GM10248 (cell line): ENCODE results near the gene SERINC2.

Source experiments
- CTCF ChIA-PET: fragments of 300-600 bp; sonication (Branson Sonifier 250); formaldehyde crosslinking; extraction: SDS; loops from one replicate; lab custom pipeline; 2021; ENCODE audit warnings: antibody characterized with exemption; lab: Yijun Ruan, JAX
- POLR2A ChIA-PET: fragments of 350-650 bp; sonication (Branson Sonifier 250); formaldehyde crosslinking; extraction: SDS; loops from one replicate; lab custom pipeline; 2020; ENCODE audit warnings: antibody characterized with exemption; lab: Yijun Ruan, JAX
- DNase-seq: peaks from one replicate; pipeline ENCODE4 v3.0.0; 2012; ENCODE audit errors: extremely low spot score
- TF ChIP-seq, protein P1 (sequence below): IDR thresholded peaks from 2 replicates; pipeline ENCODE4 v1.5.1; 2012; ENCODE audit warnings: mild to moderate bottlenecking, low read depth; ENCODE audit errors: extremely low read depth, missing control alignments, control extremely low read depth

Gene SERINC2

GRCh38 chr1:31399976-31400375 is 13.0 kb upstream of the SERINC2 start:
- POLR2A ChIA-PET, result no interaction called here
- CTCF ChIA-PET, result interaction anchor here (1.0 to 1.6 kb wide), 3 partner anchors 9 to 217 kb away, joined by 3 to 6 read pairs (median 4); no protein-coding TSS in a partner anchor
- DNase-seq, result no peak
- TF ChIP-seq, protein P1, sequence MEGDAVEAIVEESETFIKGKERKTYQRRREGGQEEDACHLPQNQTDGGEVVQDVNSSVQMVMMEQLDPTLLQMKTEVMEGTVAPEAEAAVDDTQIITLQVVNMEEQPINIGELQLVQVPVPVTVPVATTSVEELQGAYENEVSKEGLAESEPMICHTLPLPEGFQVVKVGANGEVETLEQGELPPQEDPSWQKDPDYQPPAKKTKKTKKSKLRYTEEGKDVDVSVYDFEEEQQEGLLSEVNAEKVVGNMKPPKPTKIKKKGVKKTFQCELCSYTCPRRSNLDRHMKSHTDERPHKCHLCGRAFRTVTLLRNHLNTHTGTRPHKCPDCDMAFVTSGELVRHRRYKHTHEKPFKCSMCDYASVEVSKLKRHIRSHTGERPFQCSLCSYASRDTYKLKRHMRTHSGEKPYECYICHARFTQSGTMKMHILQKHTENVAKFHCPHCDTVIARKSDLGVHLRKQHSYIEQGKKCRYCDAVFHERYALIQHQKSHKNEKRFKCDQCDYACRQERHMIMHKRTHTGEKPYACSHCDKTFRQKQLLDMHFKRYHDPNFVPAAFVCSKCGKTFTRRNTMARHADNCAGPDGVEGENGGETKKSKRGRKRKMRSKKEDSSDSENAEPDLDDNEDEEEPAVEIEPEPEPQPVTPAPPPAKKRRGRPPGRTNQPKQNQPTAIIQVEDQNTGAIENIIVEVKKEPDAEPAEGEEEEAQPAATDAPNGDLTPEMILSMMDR, result no peak

DNA sequence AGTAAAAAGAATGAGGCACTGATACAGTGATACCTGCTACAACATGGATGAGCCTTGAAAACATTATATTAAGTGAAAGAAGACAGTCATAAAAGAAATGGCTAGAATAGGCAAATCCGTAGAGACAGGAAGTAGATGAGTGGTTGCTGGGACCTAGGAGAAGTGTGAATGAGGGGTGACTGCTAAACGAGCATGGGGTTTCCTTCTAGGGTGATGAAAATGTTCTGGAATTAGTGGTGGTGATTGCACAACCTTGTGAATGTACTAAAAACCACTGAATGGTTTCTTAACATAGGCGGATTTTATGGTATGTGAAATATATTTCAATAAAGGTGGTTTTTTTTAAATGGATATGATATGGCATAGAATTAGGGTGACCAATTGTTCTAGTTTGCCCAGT is 12.6 kb upstream of the SERINC2 start:
- CTCF ChIA-PET, result interaction anchor here (1.0 to 1.6 kb wide), 3 partner anchors 10 to 217 kb away, joined by 3 to 6 read pairs (median 4); no protein-coding TSS in a partner anchor
- no peak for DNase-seq
- TF ChIP-seq, protein P1, result no peak
- POLR2A ChIA-PET, result no interaction called here

- ChIA-PET POLR2A (no interaction called here), CTCF (no interaction called here)
- no peak for DNase-seq
- TF ChIP-seq, protein P1, result no peak
These were observed 11.8 kb upstream of the SERINC2 start for GRCh38 chr1:31401241-31401640.

DNA sequence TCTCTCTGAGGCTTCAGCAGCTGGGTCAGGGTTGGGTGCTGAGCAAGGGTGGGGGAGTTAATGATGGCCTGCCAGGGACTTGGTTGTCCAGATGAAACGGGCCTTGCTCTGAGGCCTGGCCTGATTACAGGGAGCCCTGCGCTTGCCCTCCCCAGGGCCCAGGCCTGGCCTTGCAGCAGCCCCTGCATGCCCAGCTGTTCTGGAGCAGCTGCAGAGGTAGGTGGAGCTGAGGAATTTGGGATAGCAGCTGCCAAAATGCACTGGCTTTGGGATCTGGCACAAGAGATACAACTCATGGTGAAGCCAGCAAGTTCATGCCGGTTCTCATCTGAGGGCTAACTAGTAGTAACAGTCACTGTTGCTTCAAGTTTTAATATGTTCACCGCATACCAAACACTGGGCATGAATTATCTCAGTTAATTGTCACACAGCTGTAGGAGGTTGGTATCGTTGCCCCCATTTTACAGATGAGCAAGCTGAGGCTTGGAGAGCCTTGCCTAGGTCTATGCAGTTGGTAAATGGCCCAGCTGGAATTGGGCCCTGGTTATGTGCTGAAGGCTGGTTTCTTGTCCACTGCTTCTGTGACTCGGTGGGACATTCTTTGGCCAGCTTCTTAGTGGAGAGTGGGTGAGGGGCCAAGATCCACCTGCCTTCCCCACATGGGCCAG is 7.3 kb upstream of the SERINC2 start:
- TF ChIP-seq, protein P1, result no peak
- no peak for DNase-seq
- ChIA-PET CTCF (interaction anchor here (1.7 to 2.4 kb wide), 3 partner anchors 10 to 143 kb away, joined by 4 to 21 read pairs (median 12); no protein-coding TSS in a partner anchor), POLR2A (no interaction called here)

GRCh38 chr1:31407029-31407626 is 5.9 kb upstream of the SERINC2 start:
- POLR2A ChIA-PET, result no interaction called here
- TF ChIP-seq, protein P1, result no peak
- DNase-seq, result no peak
- CTCF ChIA-PET, result interaction anchor here (1.7 to 2.4 kb wide), 2 partner anchors 12 to 142 kb away, joined by 4 to 21 read pairs; no protein-coding TSS in a partner anchor

- CTCF ChIA-PET, result interaction anchor here (0.8 to 2.3 kb wide), 4 partner anchors 13 to 140 kb away, joined by 3 to 7 read pairs (median 4); no protein-coding TSS in a partner anchor
- TF ChIP-seq, protein P1, result no peak
- POLR2A ChIA-PET, result no interaction called here
- no peak for DNase-seq
These were observed 4.2 kb upstream of the SERINC2 start for GRCh38 chr1:31408788-31409318.
